GM12891 (cell line): Measurements from ENCODE around the gene FAM216A.

Experiments
- DNase-seq: peaks from one replicate; pipeline ENCODE4 v3.0.0; 2011; ENCODE audit warnings: low spot score; ENCODE audit not compliant: insufficient read length
- FAIRE-seq: peaks from 2 replicates; lab custom pipeline; 2011; peaks lifted over from hg19 to GRCh38; lab: Jason Lieb, UNC
- PAX5 ChIP-seq: IDR thresholded peaks from 2 replicates; pipeline ENCODE4 v1.6.1; 2011; ENCODE audit warnings: low read length, moderate library complexity, mild to moderate bottlenecking; ENCODE audit not compliant: insufficient read depth, severe bottlenecking
- POLR2A ChIP-seq: IDR thresholded peaks from 2 replicates; pipeline ENCODE4 v1.6.1; 2011; ENCODE audit warnings: low read depth, low read length, control low read depth
- POLR2AphosphoS5 ChIP-seq: IDR thresholded peaks from 2 replicates; pipeline ENCODE4 v1.6.1; 2011; ENCODE audit warnings: low read depth, low read length, control low read depth
- POU2F2 ChIP-seq: IDR thresholded peaks from 2 replicates; pipeline ENCODE4 v1.6.1; 2011; ENCODE audit warnings: low read depth, mild to moderate bottlenecking, control low read depth, low read length, moderate library complexity
- SPI1 ChIP-seq: IDR thresholded peaks from 2 replicates; pipeline ENCODE4 v1.6.1; 2011; ENCODE audit warnings: low read depth, low read length, control low read depth
- TAF1 ChIP-seq: IDR thresholded peaks from 2 replicates; pipeline ENCODE4 v1.6.1; 2011; ENCODE audit warnings: low read depth, low read length, control low read depth

FAM216A gene

DNA sequence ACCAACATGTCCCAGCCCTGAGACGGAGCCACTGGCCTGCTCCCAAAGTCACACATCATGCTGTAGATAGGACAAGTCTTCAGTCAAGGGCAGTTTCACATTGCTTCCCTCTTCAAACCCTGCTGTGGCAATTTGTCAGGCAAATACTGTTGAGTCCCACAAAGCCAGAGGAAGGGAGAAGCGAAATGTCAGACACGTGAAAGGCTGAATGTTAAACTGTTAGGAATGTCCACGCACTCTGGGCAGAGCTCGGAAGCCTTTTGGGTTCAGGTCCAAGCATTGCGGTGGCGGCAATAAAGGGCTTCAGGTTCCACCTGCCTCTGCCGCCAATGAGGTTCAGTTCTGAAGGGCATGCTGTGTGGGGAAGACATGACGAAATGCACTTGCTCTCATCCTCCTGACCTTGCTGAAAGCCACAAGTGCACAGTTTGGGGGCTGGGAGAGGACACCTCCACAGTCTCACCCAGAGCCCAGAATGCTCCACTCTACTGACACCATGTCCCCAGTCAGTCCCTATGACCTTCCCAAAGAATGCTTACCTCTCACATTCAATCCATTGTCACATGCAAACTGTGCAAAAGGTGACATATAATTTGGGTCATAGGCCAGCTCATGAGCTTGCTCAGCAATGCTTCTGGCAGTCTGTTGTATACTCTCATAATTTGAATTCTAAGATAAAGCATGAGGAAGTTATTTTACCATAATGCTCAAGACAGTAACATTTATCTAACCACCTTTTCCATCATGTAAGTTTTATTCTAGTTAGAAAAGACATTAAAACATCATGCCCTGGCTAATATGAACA, 69.2 kb downstream of the FAM216A start:
- no peak for DNase-seq

DNA sequence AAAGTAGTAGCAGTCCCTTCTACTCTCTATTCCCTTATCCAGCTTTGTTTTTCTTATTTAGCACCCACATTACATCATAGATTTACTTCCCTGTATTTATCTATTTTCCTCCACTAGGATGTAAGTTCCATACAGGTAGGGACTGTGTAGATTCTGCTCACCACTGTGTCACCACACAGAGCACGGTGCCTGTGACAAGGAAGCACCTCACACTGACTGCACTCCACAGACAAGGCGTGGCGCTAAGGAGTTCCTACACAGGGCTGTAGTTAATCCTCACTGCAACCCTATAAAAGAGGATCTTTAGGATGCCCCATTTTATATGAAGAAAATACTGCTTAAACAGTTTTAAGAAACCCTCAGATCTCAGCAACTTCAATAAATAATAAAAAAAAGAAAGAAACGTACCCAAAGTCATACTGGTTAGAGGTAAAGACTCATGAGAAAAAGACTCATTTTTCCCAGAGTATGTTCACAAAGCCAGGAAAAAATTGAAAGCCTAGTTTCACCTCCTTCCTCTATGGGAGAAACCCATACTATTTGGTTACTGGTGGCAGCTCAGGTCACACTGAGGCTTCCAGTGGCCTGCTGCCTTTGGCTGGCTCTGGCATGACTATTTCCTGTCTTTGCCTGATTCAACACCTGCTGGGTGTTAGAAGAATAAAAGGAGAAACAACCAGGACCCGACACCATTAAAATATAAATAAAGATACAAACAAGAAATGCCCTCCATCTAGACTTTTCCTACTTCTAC, 70.4 kb downstream of the FAM216A start:
- DNase-seq = no peak
- no peak for TF ChIP-seq TAF1
- TF ChIP-seq POLR2AphosphoS5 = no peak
- no peak for TF ChIP-seq POLR2A
- no peak for TF ChIP-seq PAX5
- no peak for TF ChIP-seq POU2F2
- TF ChIP-seq SPI1 = no peak
- no peak for FAIRE-seq

More for the DNA sequence above, 69.2 kb downstream of the FAM216A start:
- peak; percentile 40 for FAIRE-seq
- TF ChIP-seq POU2F2 (no peak), PAX5 (no peak), POLR2A (no peak), SPI1 (no peak), TAF1 (no peak), POLR2AphosphoS5 (no peak)
